Activated CD4-positive, CD25-positive, alpha-beta regulatory T cell treated with anti-CD3 and anti-CD28 coated beads, Interleukin-2, amount 50 U/mL, for 72 hours (primary cell): Measurements from ENCODE around the gene STPG4.
"Not testable (repeated sequence)": the region's sequence is repeated elsewhere in the genome, so short reads cannot be mapped to it uniquely, and the experiment has no call there.

Experiments used
- DNase-seq: peaks from one replicate; pipeline ENCODE4 v3.0.0; 2021

STPG4 gene

GRCh38 chr2:47124740-47125139, 30.4 kb downstream of the STPG4 start:
- not testable (repeated sequence) for DNase-seq

DNA sequence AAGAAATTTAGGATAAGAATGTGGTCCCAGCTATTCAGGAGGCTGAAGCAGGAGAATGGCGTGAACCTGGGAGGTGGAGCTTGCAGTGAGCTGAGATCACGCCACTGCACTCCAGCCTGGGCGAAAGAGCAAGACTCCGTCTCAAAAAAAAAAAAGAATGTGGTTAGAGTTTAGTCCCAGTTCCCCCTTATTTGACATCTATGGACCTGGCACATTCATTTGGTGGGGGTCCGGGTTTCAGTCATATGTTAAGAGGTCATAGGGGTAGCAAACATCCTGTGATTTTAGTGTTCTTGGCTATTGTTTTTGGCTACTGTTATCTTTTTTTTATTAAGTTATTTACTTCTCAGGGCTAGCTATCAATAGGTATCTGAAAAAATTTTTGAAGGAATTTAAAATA, 34.7 kb downstream of the STPG4 start:
- DNase-seq = not testable (repeated sequence)

DNA sequence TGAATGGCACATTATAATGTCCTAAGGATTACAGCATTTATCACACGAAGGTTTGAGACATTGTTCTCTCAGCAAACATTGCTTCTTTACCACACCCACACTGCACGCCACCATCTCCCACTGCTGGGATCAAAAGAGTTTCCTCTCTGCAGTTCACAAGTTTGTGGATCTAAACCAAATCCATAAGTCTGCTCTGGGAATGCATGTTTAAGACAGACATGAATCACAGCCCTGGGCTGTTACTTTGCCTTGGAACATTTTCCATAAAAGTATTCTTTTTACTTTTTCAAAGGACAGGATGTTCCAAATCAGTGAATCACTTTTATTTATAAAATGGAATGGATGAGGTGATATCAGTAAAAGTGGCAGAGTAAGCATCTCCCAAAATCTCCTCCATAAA, 36.1 kb downstream of the STPG4 start:
- DNase-seq = no peak

DNA sequence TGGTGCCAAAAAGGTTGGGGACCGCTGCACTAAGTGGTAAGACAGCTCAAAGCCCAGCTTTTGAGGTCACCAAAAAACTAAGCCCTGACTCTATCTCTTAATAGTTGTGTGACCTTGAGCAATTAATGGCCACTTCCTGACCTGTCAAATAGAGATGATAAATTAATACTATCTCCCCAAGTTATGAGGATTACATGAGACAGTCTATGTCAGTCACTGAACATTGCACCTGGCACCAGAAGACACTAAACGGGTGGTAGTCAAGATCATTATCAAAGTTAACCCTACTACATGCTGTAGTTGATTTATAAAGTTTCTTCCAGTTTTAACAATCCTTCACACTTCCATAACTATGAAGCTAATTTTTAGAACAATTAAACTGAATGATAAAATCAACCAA, 36.5 kb downstream of the STPG4 start:
- no peak for DNase-seq

GRCh38 chr2:47112665-47113435, 42.3 kb downstream of the STPG4 start:
- no peak for DNase-seq

GRCh38 chr2:47109680-47110079, 45.4 kb downstream of the STPG4 start:
- no peak for DNase-seq

- DNase-seq = no peak
Observed at GRCh38 chr2:47109007-47109375, 46.1 kb downstream of the STPG4 start.

DNA sequence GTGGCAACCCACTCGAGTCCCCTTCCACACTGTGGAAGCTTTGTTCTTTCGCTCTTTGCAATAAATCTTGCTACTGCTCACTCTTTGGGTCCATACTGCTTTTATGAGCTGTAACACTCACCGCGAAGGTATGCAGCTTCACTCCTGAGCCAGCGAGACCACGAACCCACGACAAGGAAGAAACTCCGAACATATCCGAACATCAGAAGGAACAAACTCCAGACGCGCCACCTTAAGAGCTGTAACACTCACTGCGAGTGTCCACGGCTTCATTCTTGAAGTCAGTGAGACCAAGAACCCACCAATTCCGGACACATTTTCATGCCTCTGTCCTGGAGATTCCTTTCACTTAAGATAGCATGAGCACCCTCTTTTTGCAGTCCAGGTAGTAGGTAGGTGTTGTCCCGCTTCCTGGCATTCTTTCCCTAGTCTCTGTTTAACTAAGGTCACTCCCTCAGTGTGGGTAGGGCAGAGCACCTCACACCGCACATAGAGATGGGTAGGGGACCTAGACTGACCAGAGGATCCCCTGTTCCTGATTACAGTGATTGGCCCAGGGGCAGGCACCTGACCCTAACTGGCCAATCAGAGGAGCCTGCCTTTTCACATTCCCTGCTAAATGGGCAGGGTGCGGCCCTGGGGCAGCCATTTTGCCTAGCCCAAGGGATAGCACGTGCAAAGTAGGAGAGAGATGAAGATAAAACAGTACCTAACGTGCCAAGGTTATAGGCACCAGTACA, 46.7 kb downstream of the STPG4 start:
- DNase-seq = not testable (repeated sequence)

DNA sequence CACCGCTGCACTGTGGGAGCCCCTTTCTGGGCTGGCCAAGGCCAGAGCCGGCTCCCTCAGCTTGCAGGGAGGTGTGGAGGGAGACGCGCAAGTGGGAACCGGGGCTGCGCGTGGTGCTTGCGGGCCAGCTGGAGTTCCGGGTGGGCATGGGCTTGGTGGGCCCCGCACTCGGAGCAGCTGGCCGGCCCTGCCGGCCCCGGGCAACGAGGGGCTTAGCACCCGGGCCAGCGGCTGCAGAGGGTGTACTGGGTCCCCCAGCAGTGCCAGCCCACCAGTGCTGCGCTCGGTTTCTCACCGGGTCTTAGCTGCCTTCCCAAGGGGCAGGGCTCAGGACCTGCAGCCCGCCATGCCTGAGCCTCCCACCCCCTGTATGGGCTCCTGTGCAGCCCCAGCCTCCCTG, 47.9 kb downstream of the STPG4 start:
- DNase-seq = not testable (repeated sequence)

GRCh38 chr2:47106231-47106630, 48.9 kb downstream of the STPG4 start:
- DNase-seq = not testable (repeated sequence)

DNA sequence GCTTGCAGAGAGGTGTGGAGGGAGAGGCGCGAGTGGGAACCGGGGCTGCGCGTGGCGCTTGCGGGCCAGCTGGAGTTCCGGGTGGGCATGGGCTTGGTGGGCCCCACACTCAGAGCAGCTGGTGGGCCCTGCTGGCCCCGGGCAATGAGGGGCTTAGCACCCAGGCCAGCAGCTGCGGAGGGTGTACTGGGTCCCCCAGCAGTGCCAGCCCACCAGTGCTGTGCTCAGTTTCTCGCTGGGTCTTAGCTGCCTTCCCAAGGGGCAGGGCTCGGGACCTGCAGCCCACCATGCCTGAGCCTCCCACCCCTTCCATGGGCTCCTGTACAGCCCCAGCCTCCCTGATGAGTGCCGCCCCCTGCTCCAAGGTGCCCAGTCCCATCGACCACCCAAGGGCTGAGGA, 55.4 kb downstream of the STPG4 start:
- not testable (repeated sequence) for DNase-seq

DNA sequence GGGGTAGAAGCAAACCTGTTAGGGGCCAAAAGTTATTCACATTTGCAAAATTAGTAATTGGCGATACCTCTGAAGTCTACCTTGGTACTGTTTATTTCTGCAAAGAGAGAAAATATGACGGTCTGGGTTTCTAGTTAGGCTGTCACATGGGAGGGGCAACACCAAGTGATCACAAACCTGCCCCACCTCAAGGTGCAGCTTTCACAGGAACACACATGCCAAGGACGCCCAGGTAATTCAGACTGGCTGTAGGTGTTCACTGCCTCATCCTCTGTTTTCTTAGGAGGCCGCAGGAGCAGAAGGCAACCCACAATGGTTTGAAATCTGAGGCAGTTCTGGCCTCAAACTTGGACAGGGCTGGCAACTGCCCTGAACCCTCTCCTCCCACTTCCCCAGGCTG, 56.2 kb downstream of the STPG4 start:
- DNase-seq = no peak

GRCh38 chr2:47097563-47097962, 57.5 kb downstream of the STPG4 start:
- no peak for DNase-seq

DNA sequence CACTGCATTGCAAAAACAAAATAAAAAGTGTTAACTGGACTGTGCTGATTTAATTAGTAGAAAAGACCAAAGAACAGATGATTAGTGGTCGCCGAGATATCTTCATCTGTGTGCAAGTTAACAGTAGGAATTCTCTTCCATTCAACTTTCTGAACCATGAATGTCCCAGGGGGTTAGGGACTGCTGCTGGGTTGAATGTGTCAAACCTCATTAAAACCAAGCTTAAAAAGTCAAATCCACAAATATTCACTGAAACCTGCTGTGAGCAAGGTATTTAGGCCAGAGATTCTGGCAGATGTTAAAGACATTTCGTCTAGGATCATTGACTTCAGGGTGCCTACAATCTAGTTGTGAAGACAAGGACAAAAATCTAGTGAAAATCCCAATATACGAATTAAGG, 58.7 kb downstream of the STPG4 start:
- DNase-seq = no peak

DNA sequence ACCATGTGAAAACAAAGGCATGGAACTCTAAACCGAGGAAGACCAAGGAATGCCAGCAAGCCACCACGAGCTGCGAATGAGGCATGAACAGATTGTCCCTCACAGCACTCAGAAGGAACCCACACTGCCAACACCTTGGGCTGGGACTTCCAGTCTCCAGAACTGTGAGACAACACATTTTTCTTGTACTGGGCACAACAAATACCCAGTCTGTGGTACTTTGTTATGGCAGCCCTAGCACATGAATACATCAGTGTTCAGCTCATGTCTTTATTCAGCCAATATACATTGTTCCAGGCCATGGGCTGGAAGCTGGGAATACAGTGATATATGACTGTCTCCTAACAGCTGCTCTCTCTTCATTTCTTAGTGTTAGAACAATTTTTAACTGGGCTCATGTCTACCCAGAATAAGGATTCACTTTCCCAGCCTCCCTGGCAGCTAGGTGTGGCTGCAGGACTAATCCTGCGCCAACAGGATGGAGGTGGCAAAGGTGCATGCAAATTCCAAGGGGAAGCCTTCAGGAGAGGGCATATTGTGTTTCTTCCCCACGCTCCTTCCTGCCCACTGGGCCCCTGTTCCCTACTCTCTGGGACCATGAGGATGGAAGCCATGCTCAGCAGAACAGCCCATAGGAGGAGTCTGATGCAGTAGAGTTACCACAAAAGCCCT, 59.6 kb downstream of the STPG4 start:
- DNase-seq = no peak

- DNase-seq = no peak
Observed at GRCh38 chr2:47094511-47095142, 60.5 kb downstream of the STPG4 start.

GRCh38 chr2:47093626-47094025, 61.5 kb downstream of the STPG4 start:
- DNase-seq = no peak

DNA sequence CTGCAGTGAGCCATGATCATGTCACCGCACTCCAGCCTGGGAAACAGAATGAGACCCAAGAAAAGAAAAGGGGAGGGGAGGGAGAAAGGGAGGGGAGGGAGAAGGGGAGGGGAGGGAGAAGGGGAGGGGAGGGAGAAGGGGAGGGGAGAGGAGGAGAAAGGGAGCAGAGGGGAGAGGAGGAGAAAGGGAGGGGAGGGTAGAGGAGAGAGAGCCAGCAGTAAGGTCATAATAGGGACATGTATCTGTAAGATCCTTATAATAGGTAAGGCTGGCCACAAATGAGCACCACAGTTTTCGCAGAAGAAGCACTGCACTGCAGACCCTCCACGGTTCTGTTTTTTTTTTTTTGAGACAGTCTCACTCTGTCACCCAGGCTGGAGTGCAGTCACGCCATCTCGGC, 62.6 kb downstream of the STPG4 start:
- no peak for DNase-seq

GRCh38 chr2:47091118-47091517, 64.0 kb downstream of the STPG4 start:
- DNase-seq = no peak

DNA sequence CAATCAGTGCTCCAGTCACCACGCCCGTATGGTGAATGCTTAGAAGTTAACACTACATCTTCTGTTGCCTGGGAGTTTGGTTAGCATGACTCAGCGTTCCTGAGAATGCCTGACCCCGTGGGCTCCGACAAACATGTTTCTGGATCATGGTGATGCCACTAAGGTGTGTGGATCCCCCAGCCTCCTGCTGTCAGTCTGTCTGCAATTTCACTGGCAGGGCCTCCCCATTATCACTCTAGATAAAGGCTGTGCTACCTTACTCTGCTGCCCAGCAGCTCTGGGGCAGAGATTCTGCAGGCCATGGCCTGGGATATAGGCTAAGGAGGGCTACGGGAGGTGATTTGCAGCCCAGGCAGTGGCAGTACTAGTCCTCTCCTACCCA, 66.0 kb downstream of the STPG4 start:
- no peak for DNase-seq

DNA sequence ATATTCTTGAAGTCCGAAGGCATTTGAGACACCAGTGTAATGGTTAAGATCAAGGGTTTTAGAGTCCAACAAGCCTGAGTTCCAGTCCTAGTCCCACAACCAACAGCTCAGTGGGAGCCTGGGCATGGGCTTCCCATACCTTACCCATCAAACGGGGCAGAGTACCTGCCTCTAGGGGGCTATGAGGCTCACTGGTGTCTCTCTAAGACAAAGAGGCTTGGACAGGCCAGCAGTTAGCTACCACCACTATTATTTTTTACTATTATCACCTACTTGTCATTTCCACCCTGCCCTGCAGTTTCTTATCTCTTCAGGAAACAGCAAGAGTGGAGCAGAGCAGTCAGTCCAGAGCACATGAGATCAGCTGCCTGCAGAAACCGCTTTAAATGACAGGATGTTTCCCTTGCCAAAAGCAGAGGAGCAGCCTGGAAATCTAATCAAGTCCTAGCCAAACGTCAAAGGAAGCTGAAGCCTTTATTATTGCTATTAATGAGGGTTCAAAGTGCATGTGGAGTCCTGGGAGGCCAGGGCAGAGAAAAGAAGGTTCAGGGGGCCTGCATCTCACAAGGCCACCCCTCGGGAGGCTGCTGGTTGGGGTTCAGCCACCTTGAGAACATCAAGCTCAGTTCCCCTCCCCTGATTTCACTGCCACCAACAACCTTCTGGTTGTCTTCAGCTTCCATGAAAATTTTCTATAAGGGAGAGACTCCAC, 66.6 kb downstream of the STPG4 start:
- DNase-seq = no peak

GRCh38 chr2:47087051-47087450, 68.1 kb downstream of the STPG4 start:
- no peak for DNase-seq

DNA sequence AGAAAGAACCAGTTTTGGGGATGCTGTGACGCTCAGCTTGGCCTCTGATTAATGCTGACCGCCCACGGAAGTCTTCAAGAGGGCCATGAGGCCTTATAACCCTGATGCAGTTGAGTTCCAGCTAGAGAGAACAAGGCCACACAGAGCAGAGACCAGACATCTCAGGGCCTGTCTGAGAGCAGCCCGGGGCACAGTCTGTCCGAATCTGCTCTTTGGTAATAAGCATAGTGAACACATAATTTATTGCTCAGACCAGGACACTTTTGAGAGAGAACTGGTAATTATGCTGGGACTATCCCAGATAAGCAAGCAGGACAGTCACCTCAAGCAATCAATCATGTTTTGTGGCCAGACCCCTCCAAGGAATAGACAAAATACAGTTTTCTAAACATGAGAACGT, 68.5 kb downstream of the STPG4 start:
- no peak for DNase-seq
